Measurements from ENCODE around the gene SPINK9. TPM values are rescaled to one million over a fixed set of nuclear protein-coding genes. Genes with fewer than 3 reads are reported as not detected.
A peak's percentile ranks its signal among the peaks of the same experiment; 100 is the strongest.

Gene SPINK9
- total RNA-seq, 2 donors from 2014 or later = not detected

DNA sequence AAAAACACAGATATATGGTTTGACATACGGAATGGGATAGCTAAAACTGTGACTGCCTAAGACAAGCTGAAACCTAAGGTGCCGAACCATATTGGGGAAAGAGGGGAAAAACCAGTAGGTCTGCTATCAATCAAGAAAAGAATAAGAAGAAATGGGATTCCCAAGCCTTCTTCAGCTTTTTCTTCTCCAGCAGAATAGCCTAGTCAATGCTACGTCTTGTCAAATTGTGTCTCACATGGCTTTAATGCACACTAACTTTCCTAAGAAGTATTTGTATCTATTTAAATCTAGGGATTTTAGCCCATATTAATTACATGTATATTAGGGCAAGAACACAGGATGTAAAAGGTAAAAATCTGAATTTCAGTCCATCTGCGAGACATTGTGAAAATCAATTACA, 47.6 kb downstream of the SPINK9 start:
- Mint-ChIP-seq H3K36me3 (ENCODE audit: low read depth) (peaks cover 29% of the 10 kb centered on the region), H3K9me3 (no peaks in the 10 kb centered on the region), H3K27me3 (no peaks in the 10 kb centered on the region), H3K27ac (peak overlapping the region; percentile 96), H3K4me1 (peaks cover 30% of the 10 kb centered on the region), H3K4me3 (peak overlapping the region; percentile 85)
- no peak for ATAC-seq (replicated peaks)

DNA sequence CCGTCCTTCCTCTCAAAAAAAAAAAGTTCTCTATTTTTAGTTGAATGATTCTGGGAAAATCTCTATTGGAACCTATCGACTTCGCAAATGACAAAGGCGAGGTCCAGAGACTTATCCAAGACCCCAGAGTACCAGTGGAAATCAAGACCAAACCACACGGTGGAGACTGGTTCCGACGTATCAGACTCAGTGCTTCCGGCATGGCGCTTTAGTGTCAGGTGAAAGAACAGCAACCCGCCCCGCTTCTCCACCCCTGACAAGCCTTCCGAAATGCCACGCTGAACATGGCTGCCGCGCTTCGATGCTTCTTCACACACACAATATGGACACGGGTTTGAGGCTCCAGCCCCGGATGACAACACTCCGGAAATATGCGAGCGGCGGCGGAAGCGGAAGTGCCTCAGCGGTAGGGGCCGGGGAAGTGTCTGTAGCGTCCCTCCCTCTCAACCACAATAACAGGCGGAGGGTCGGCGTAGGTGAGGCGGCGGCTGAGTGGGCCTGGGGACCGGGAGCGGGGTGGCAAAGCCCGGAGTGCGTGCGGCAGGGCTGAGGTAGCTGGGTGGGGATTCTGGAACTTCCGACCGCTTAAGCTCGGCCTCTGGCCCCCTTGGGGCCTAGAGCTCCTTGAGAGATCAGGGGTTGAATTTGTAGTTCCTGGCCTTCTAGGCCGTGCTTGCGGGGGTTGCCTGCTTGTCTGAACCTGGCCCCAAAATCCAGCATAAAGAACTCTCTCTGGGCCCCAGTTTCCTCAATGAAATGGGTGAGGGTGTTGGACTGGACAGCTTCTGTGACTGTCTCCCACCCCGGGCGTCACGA, 48.4 kb downstream of the SPINK9 start, which contains the start of gene FBXO38:
FBXO38 (plus strand) TSS at position 395 of the 816 bp plus-strand sequence. CDS start 10,819 bp downstream, outside the sequence.
- Mint-ChIP-seq H3K27me3 (no peaks in the 10 kb centered on the region), H3K27ac (peak within 1 kb of the TSS; percentile 96), H3K9me3 (no peaks in the 10 kb centered on the region), H3K36me3 (ENCODE audit: low read depth) (peaks cover 33% of the 10 kb centered on the region), H3K4me3 (peak within 1 kb of the TSS; percentile 85), H3K4me1 (peaks cover 35% of the 10 kb centered on the region)
- ATAC-seq (replicated peaks) = peak; percentile 96

GRCh38 chr5:148384380-148384737, 49.0 kb downstream of the SPINK9 start:
- Mint-ChIP-seq H3K4me3 (peak overlapping the region; percentile 85), H3K27ac (peak overlapping the region; percentile 96), H3K9me3 (no peaks in the 10 kb centered on the region), H3K4me1 (peaks cover 39% of the 10 kb centered on the region), H3K27me3 (no peaks in the 10 kb centered on the region), H3K36me3 (ENCODE audit: low read depth) (peaks cover 37% of the 10 kb centered on the region)
- ATAC-seq (replicated peaks) = peak; percentile 41

GRCh38 chr5:148385094-148385493, 49.7 kb downstream of the SPINK9 start:
- H3K9me3 Mint-ChIP-seq = no peaks in the 10 kb centered on the region
- ATAC-seq (replicated peaks) = no peak
- peak overlapping the region; percentile 96 for H3K27ac Mint-ChIP-seq
- H3K4me3 Mint-ChIP-seq = peak overlapping the region; percentile 85
- H3K27me3 Mint-ChIP-seq = no peaks in the 10 kb centered on the region
- peaks cover 37% of the 10 kb centered on the region for H3K36me3 Mint-ChIP-seq (ENCODE audit: low read depth)
- H3K4me1 Mint-ChIP-seq = peaks cover 39% of the 10 kb centered on the region

DNA sequence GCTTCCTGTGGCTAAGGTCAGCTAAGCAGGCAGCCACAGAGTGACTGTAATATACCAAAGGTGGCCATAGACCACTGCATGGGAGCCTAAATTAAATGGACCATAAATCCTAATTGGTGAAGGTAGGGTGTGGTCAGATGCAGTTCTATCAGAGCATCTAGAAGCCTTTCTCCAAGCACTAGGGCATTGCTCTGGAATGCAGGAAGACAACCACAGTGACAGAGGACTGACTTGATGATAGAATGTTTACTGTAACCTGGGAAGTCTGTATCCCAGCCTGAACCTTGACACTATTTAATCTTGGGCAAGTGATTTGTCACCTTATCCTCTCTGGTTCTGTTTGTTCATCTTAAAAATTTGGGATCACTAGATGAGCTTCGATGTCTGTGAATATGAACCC, 50.7 kb downstream of the SPINK9 start:
- H3K4me3 Mint-ChIP-seq = peak overlapping the region; percentile 85

GRCh38 chr5:148387325-148387724, 52.0 kb downstream of the SPINK9 start:
- ATAC-seq (replicated peaks) = no peak

More for the DNA sequence above, 50.7 kb downstream of the SPINK9 start:
- Mint-ChIP-seq H3K27me3 (no peaks in the 10 kb centered on the region), H3K4me1 (peaks cover 45% of the 10 kb centered on the region), H3K27ac (peak overlapping the region; percentile 96), H3K9me3 (no peaks in the 10 kb centered on the region), H3K36me3 (ENCODE audit: low read depth) (peaks cover 45% of the 10 kb centered on the region)
- ATAC-seq (replicated peaks) = no peak

GRCh38 chr5:148388696-148389095, 53.3 kb downstream of the SPINK9 start:
- Mint-ChIP-seq H3K27ac (peak overlapping the region; percentile 66), H3K9me3 (no peaks in the 10 kb centered on the region), H3K4me3 (peak overlapping the region; percentile 52), H3K27me3 (no peaks in the 10 kb centered on the region), H3K4me1 (peaks cover 58% of the 10 kb centered on the region), H3K36me3 (ENCODE audit: low read depth) (peaks cover 61% of the 10 kb centered on the region)
- peak; percentile 70 for ATAC-seq (replicated peaks)

More at GRCh38 chr5:148387325-148387724, 52.0 kb downstream of the SPINK9 start:
- Mint-ChIP-seq H3K27me3 (no peaks in the 10 kb centered on the region), H3K36me3 (ENCODE audit: low read depth) (peaks cover 54% of the 10 kb centered on the region), H3K4me3 (no peak overlapping the region), H3K9me3 (no peaks in the 10 kb centered on the region), H3K4me1 (peaks cover 53% of the 10 kb centered on the region), H3K27ac (peak overlapping the region; percentile 96)

Other genes with a start within 250 kb of the SPINK9 start
- not detected for gene SPINK14, start 167.0 kb upstream of the SPINK9 start, total RNA-seq
- gene SPINK6, start 132.5 kb upstream of the SPINK9 start, total RNA-seq = not detected
- not detected for gene MARCOL, start 97.0 kb upstream of the SPINK9 start, total RNA-seq
- gene SPINK13, start 66.8 kb upstream of the SPINK9 start, total RNA-seq = not detected
- not detected for gene SPINK7, start 23.1 kb upstream of the SPINK9 start, total RNA-seq
- gene FBXO38, start 48.4 kb downstream of the SPINK9 start, total RNA-seq = 10 to 100 TPM; 44.1 to 53.0 TPM

All from activated T-helper 17 cell treated with anti-CD3 and anti-CD28 coated beads, Interleukin-2, amount 50 U/mL, for 72 hours (primary cell).